Measurements from ENCODE around the gene BDH2.

The BDH2 gene

DNA sequence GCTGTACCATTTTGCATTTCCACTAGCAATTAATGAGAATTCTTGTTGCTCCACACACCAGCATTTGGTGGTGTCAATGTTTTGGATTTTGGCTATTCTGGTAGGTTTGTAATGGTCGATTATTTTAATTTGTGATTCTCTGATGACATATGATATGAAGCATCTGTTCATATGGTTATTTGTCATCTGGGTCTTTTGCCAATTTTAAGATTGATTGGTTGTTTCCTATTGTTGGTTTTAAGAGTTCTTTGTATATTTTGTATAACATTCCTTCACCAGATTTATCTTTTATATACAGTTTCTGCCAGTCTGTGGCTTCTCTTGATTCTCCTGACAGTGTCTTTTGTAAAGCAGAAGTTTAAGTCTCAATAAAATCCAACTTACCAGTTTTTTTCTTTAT lies 18.5 kb upstream of the BDH2 start (continued):
- TF ChIP-seq, protein P1, sequence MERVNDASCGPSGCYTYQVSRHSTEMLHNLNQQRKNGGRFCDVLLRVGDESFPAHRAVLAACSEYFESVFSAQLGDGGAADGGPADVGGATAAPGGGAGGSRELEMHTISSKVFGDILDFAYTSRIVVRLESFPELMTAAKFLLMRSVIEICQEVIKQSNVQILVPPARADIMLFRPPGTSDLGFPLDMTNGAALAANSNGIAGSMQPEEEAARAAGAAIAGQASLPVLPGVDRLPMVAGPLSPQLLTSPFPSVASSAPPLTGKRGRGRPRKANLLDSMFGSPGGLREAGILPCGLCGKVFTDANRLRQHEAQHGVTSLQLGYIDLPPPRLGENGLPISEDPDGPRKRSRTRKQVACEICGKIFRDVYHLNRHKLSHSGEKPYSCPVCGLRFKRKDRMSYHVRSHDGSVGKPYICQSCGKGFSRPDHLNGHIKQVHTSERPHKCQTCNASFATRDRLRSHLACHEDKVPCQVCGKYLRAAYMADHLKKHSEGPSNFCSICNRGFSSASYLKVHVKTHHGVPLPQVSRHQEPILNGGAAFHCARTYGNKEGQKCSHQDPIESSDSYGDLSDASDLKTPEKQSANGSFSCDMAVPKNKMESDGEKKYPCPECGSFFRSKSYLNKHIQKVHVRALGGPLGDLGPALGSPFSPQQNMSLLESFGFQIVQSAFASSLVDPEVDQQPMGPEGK (CRISPR knock-in tag; IDR thresholded peaks at IDR 0.05; ENCODE audit: borderline replicate concordance) = no peak
- TF ChIP-seq, protein P2, sequence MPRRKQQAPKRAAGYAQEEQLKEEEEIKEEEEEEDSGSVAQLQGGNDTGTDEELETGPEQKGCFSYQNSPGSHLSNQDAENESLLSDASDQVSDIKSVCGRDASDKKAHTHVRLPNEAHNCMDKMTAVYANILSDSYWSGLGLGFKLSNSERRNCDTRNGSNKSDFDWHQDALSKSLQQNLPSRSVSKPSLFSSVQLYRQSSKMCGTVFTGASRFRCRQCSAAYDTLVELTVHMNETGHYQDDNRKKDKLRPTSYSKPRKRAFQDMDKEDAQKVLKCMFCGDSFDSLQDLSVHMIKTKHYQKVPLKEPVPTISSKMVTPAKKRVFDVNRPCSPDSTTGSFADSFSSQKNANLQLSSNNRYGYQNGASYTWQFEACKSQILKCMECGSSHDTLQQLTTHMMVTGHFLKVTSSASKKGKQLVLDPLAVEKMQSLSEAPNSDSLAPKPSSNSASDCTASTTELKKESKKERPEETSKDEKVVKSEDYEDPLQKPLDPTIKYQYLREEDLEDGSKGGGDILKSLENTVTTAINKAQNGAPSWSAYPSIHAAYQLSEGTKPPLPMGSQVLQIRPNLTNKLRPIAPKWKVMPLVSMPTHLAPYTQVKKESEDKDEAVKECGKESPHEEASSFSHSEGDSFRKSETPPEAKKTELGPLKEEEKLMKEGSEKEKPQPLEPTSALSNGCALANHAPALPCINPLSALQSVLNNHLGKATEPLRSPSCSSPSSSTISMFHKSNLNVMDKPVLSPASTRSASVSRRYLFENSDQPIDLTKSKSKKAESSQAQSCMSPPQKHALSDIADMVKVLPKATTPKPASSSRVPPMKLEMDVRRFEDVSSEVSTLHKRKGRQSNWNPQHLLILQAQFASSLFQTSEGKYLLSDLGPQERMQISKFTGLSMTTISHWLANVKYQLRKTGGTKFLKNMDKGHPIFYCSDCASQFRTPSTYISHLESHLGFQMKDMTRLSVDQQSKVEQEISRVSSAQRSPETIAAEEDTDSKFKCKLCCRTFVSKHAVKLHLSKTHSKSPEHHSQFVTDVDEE (CRISPR knock-in tag; IDR thresholded peaks at IDR 0.05) = no peak

DNA sequence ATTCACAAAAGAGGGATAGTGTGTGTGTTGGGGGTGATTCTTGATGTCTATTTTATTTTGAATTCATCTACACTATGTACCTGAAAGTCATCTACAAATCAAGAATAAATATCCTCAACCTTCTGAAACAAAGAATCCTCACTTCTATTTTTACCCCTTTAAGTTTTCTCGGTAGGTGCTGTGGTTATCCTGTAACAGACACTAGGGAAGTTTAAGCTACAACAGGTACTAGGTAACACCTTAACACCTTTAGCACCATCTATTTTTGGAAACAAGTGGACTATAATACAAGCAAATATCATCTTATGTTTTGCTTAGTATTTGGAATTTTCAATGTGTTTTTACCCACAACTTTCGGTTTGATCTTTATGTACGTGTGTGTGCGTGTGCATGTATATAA lies 12.0 kb upstream of the BDH2 start:
- TF ChIP-seq ESRRG (CRISPR knock-in tag; IDR thresholded peaks at IDR 0.05) (no peak), ZFP30 (CRISPR knock-in tag; IDR thresholded peaks at IDR 0.05) (no peak), ZC3H10 (CRISPR knock-in tag; IDR thresholded peaks at IDR 0.05) (no peak), GLIS3 (CRISPR knock-in tag; IDR thresholded peaks at IDR 0.05) (no peak), SNAI2 (CRISPR knock-in tag; IDR thresholded peaks at IDR 0.05) (no peak), TOX (CRISPR knock-in tag; IDR thresholded peaks at IDR 0.05; ENCODE audit: borderline replicate concordance) (no peak), ZNF565 (CRISPR knock-in tag; conservative IDR thresholded peaks at IDR 0.05; ENCODE audit: low read depth) (no peak), RARB (CRISPR knock-in tag; IDR thresholded peaks at IDR 0.05) (no peak)
- TF ChIP-seq, protein P3, sequence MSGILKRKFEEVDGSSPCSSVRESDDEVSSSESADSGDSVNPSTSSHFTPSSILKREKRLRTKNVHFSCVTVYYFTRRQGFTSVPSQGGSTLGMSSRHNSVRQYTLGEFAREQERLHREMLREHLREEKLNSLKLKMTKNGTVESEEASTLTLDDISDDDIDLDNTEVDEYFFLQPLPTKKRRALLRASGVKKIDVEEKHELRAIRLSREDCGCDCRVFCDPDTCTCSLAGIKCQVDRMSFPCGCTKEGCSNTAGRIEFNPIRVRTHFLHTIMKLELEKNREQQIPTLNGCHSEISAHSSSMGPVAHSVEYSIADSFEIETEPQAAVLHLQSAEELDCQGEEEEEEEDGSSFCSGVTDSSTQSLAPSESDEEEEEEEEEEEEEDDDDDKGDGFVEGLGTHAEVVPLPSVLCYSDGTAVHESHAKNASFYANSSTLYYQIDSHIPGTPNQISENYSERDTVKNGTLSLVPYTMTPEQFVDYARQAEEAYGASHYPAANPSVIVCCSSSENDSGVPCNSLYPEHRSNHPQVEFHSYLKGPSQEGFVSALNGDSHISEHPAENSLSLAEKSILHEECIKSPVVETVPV (CRISPR knock-in tag; IDR thresholded peaks at IDR 0.05) = no peak
- TF ChIP-seq, protein P1 (CRISPR knock-in tag; IDR thresholded peaks at IDR 0.05; ENCODE audit: borderline replicate concordance) = no peak
- TF ChIP-seq, protein P4, sequence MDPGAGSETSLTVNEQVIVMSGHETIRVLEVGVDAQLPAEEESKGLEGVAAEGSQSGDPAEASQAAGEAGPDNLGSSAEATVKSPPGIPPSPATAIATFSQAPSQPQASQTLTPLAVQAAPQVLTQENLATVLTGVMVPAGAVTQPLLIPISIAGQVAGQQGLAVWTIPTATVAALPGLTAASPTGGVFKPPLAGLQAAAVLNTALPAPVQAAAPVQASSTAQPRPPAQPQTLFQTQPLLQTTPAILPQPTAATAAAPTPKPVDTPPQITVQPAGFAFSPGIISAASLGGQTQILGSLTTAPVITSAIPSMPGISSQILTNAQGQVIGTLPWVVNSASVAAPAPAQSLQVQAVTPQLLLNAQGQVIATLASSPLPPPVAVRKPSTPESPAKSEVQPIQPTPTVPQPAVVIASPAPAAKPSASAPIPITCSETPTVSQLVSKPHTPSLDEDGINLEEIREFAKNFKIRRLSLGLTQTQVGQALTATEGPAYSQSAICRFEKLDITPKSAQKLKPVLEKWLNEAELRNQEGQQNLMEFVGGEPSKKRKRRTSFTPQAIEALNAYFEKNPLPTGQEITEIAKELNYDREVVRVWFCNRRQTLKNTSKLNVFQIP (CRISPR knock-in tag; IDR thresholded peaks at IDR 0.05; ENCODE audit: borderline replicate concordance, low read depth) = no peak
- TF ChIP-seq, protein P2 (CRISPR knock-in tag; IDR thresholded peaks at IDR 0.05) = no peak
- ATAC-seq = no peak

DNA sequence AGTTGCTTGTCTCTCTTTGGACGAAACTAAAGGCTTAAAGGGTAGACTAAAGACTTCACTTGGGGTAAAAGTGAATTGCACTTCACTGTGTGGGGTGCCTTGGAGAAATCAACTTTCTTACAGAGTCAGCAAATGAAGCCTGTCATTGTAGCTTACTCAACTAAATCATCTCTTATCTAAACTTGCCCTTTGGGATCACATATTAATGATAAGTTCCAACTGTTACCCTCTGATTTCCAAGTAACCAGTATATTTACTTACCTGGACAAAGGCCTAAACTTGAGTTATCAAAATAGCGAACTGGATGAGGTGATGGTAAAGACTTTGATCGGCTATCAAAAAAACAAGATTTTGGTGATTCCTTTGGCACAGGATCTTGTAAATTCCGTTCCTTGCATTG lies 8.9 kb upstream of the BDH2 start:
- ATAC-seq = no peak
- TF ChIP-seq, protein P3 (CRISPR knock-in tag; IDR thresholded peaks at IDR 0.05) = no peak

Data from SK-N-SH treated with all-trans-retinoic acid at 6 μM for 48 hours (cell line).